HG03342 (cell line): Measurements from ENCODE around the gene FOXK1.

Experiments
- ATAC-seq: cut with Tn5 transposase; IDR thresholded peaks from one replicate; pipeline ENCODE4 v1.9.1; 2021; ENCODE audit warnings: mild to moderate bottlenecking, moderate library complexity; ENCODE audit not compliant: unreplicated experiment

FOXK1 gene

DNA sequence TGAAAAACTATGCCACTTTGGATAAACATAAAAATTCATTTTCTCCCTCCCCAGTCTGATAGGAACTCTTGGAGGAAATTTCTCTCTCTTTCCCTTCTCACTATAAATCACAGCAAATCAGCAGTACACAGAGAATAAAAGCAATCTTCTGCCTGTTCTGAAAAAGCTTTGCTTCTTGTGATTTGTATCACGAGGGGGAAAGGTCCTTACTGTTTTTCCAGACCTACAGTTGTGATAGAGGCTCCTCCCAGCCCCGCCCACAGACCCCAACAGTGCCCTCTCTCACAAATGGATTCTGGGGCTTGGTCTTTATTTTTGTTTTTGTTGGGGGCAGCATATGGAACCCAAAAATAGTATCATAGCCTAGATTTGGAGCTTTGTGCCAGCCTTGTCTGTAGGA lies 12.2 kb downstream of the FOXK1 start:
- no peak for ATAC-seq

- no peak for ATAC-seq
Measured at GRCh38 chr7:4698707-4699275, 16.7 kb downstream of the FOXK1 start.

DNA sequence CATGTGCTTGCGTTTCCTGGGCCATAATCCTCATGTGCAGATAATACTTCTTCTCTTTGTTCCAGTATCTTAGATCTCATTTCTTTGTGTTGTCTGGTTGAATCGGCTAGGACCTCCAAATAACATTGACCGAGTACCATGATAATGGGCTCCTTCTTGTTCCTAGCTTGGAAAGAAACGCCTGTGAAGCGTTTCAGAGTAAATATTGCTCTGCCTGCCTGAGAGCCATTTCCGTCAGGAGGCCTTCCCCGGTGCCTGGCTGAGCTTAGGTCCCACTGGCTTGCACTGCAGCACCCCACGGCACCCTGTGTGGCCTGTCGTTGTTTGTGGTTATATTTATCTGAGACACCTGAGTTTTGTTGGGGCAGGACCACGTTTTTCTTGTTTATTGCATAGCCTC lies 17.7 kb downstream of the FOXK1 start:
- ATAC-seq = no peak

DNA sequence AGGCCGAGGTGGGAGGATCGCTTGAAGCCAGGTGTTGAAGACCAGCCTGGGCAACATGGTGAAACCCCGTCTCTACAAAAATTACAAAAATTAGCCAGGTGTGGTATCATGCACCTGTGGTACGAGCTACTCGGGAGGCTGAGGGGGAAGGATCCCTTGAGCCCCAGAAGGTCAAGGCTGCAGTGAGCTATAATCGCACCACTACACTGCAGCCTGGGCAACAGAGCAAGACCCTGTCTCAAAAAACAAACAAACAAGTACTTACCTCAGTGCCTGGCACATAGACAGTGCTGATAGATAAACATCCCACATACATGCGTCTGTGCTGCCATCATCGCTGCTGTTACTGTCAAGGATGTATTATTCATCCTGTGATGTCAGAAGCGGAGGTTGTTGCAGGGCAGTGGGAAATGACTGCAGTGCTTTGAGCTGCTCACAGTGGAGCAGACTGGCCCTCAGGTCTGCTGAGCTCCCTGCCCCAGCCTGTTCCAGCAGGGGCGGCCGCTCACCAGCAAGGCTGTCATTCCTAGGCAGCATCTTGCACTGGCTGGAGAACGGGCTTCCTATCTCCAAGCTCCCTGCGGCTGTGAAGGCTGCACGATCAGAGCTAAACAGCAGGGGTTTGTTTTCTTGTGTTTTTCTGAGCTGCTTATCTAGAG lies 18.6 kb downstream of the FOXK1 start:
- no peak for ATAC-seq

DNA sequence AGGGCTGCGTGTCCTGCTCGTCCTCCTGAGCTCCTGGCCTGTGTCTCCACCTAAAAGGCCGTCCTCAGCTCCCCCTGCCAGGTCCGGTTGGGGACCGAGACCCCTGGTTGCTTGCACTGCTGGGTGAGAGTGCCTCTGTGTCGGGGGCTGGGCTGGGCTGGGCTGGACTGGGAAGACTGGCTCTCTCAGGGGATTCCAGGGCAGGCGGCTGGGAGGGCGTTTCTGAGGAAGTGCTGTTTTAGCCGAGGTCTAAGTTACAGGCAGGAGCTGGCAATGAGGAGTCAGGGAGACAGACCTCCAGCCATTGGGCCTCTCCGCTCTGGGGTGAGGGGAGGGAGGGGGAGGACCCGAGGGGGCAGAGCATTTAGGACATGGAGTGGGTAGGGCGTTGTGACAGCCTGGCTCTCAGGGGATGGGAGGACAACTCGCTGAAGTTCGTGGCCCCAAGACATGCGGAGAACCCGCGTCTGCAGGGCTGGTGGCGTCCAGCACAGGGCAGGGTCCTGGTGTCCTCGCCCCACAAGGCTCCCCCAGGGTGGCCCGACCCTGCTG lies 20.9 kb downstream of the FOXK1 start:
- ATAC-seq = no peak

GRCh38 chr7:4703532-4703931 lies 21.4 kb downstream of the FOXK1 start:
- no peak for ATAC-seq

GRCh38 chr7:4706384-4707216 lies 24.5 kb downstream of the FOXK1 start:
- ATAC-seq = no peak

GRCh38 chr7:4707217-4707741 lies 25.2 kb downstream of the FOXK1 start:
- no peak for ATAC-seq

DNA sequence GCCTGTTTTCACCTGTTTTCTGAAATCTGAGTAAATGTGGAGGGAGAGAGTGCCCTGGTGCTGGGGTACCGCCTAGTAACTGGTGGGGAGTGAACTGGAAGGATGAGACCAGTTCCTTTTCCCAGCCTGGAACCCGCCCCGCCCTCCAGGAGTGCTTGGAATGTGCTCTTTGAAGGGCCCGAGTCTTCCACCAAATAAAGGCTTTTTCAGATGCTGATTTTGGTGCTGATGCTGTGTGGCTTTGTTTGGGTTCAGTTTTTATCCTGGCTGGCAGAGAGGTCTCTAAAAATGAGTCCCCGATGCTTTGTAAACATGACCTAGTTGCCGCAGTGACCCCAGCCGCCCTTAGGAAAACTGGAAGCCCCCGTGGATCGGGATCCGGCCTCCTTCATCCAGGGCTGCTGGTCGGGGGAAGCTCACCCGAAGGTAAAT lies 25.9 kb downstream of the FOXK1 start:
- ATAC-seq = no peak

- ATAC-seq = no peak
Measured at GRCh38 chr7:4709187-4709586, 27.1 kb downstream of the FOXK1 start.

- no peak for ATAC-seq
Measured at GRCh38 chr7:4711093-4711492, 29.0 kb downstream of the FOXK1 start.

GRCh38 chr7:4711634-4712033 lies 29.5 kb downstream of the FOXK1 start:
- no peak for ATAC-seq

DNA sequence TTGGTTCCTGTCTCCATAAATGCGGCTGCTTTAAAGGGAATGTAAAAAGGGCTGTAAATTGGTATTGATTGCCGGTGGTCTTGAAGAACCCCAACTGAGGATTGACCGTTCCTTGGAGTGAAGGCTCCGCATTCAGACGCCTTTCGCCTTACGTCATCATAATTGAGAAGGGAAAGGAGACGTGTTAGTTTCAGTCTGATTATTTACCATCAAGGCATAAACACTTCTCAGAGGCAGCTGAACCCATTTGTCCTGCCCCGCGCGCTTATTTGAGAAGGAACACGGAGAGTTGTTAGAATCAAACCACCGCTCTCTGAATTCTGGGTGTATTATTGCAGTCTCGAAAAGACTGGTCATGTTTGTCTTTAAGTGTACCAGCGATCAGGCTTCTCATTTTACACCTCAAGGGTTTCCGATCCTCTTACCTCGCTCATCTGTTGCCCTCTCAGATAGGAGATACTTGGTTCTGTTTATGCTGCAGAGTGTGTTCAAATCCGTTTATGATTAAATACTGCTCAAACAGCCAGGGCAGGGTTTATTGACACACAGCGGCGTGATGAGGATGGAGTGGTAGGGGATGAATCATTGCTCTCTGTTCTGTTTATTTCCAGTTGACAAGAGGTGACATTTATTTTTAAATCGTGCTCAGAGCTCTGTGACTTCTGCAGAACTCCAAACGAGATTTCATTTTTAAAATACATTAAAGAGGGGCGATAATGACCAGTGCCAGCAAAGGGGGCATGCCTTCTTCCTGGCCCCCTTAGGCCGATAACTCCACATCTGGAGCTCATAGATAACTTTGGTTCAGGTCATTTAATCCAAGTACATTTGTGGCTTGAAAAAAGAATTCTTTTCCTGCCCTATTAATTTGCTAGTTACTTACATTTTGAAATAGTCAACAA lies 30.4 kb downstream of the FOXK1 start:
- peak; percentile 56 for ATAC-seq

DNA sequence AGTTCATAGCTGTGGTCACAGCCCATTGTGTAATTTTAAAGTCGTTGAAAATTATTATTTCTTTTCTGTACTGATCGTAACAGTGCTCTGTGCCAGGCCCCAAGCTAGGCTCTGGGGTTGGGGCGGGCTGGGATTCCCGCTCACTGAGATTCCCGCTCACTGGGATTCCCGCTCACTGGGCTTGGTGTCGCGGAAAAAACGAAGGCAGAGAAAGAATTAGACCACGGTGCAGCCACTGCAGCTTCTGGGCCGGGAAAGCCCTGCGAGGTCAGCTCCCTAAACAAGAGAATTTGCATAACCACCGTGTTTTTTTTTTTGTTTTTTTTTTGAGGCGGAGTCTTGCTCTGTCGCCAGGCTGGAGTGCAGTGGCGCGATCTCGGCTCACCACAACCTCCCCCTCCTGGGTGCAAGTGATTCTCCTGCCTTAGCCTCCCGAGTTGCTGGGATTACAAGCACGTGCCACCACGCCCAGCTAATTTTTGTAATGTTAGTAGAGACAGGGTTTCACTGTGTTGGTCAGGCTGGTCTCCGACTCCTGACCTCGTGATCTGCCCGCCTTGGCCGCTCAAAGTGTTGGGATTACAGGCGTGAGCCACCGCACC lies 31.2 kb downstream of the FOXK1 start:
- ATAC-seq = peak; percentile 67

- ATAC-seq = no peak
Measured at GRCh38 chr7:4714161-4714700, 32.1 kb downstream of the FOXK1 start.

DNA sequence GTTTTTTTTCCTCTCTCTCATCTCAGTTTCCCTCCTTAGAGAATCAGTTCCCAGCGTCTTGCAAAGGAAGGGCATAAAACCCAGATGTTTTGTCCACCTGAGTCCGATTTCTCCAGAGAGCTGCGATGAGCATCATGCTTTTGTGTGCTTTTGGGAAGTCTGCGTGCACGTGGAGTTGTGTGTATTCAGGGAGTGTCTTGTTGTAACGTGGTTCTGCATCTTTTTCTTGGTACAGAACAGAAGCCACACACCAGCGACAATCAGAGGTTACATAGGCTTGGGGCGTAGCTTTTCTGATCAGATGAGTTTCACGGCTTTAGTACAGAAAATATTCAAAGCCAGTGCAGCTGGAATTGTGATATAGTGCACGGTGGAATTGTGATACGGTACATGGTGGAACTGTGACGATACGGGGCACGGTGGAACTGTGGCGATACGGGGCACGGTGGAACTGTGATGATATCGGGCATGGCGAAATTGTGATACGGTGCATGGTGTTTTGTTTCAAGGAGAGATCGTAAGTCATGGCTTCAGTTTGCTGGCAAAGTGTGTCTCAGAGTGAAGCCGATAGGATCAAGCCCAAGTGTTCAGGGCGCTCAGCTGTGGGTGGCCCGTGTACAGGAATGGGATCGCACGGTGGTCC lies 32.8 kb downstream of the FOXK1 start:
- ATAC-seq = no peak

DNA sequence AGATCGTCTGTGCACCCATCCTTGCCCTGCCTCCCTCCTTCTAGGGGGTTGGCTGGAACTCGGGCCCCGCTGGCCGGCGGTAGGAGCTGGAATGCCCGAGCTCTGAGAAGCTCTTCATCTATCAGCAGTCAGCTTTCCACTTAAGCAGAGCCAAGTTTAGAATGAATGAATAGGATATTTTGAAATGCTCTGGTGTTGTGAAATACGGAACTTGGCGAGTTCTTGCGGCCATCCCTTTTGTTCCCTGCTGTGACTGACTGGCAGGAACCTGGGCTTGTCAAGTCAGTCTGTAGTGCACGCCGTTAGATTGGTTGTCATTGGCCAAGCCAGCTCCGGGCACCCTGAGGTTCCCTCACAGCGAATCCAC lies 33.3 kb downstream of the FOXK1 start:
- ATAC-seq = no peak

GRCh38 chr7:4716946-4717795 lies 35.1 kb downstream of the FOXK1 start:
- ATAC-seq = no peak

GRCh38 chr7:4718075-4718474 lies 36.0 kb downstream of the FOXK1 start:
- ATAC-seq = no peak
